Measurements from ENCODE around the gene C1QL2.

Gene C1QL2

GRCh38 chr2:119136093-119136492 is 22.5 kb downstream of the C1QL2 start:
- peak; percentile 26 for DNase-seq

GRCh38 chr2:119134775-119135174 is 23.8 kb downstream of the C1QL2 start:
- DNase-seq = no peak

- DNase-seq = no peak
Measured at GRCh38 chr2:119126650-119127049, 31.9 kb downstream of the C1QL2 start.

GRCh38 chr2:119123389-119123788 is 35.2 kb downstream of the C1QL2 start:
- DNase-seq = no peak

GRCh38 chr2:119122663-119123062 is 35.9 kb downstream of the C1QL2 start:
- no peak for DNase-seq

- DNase-seq = no peak
Measured at GRCh38 chr2:119119999-119120756, 38.4 kb downstream of the C1QL2 start.

GRCh38 chr2:119119076-119119785 is 39.3 kb downstream of the C1QL2 start:
- no peak for DNase-seq

- no peak for DNase-seq
Measured at GRCh38 chr2:119117891-119118882, 40.4 kb downstream of the C1QL2 start.

- DNase-seq = no peak
Measured at GRCh38 chr2:119117408-119117807, 41.1 kb downstream of the C1QL2 start.

GRCh38 chr2:119116411-119117295 is 41.9 kb downstream of the C1QL2 start:
- no peak for DNase-seq

- DNase-seq = no peak
Measured at GRCh38 chr2:119114266-119114665, 44.3 kb downstream of the C1QL2 start.

GRCh38 chr2:119113489-119113770 is 45.1 kb downstream of the C1QL2 start:
- no peak for DNase-seq

GRCh38 chr2:119112770-119113488 is 45.6 kb downstream of the C1QL2 start:
- DNase-seq = no peak

- no peak for DNase-seq
Measured at GRCh38 chr2:119112230-119112629, 46.3 kb downstream of the C1QL2 start.

- DNase-seq = no peak
Measured at GRCh38 chr2:119111115-119111975, 47.2 kb downstream of the C1QL2 start.

- no peak for DNase-seq
Measured at GRCh38 chr2:119109866-119110265, 48.7 kb downstream of the C1QL2 start.

- no peak for DNase-seq
Measured at GRCh38 chr2:119108186-119108585, 50.4 kb downstream of the C1QL2 start.

GRCh38 chr2:119106301-119106897 is 52.2 kb downstream of the C1QL2 start:
- DNase-seq = no peak
